HepG2 (cell line): ENCODE measurements around the gene IFT122. TPM values are rescaled to one million over a fixed set of nuclear protein-coding genes. Genes with fewer than 3 reads are reported as not detected.
A peak's percentile ranks its signal among the peaks of the same experiment; 100 is the strongest.

Experiments
- ADNP ChIP-seq: sonication (generic); formaldehyde crosslinking; IDR thresholded peaks from 2 replicates; pipeline ENCODE4 v1.4.0; 2020; ENCODE audit warnings: missing genetic modification reagents
- NCOA1 ChIP-seq: sonication (generic); formaldehyde crosslinking; IDR thresholded peaks from 2 replicates; pipeline ENCODE4 v1.9.0; 2021; ENCODE audit warnings: missing genetic modification reagents
- NCOA2 ChIP-seq: sonication (generic); formaldehyde crosslinking; IDR thresholded peaks from 2 replicates; pipeline ENCODE4 v1.8.0; 2022; ENCODE audit warnings: inconsistent platforms
- NFATC3 ChIP-seq: sonication (generic); formaldehyde crosslinking; IDR thresholded peaks from 2 replicates; pipeline ENCODE4 v1.5.1; 2020; ENCODE audit warnings: mild to moderate bottlenecking, missing genetic modification reagents
- RAD51 ChIP-seq: fragments of 450-650 bp; IDR thresholded peaks from 2 replicates; pipeline ENCODE4 v1.6.1; 2016; ENCODE audit warnings: borderline replicate concordance
- TCF7L2 ChIP-seq: IDR thresholded peaks from 2 replicates; pipeline ENCODE4 v1.6.1; 2011; ENCODE audit warnings: mild to moderate bottlenecking, low read depth, low read length, moderate library complexity
- YEATS4 ChIP-seq: sonication (generic); formaldehyde crosslinking; IDR thresholded peaks from 2 replicates; pipeline ENCODE4 v1.4.0; 2020; ENCODE audit warnings: missing genetic modification reagents, borderline replicate concordance
- ZBTB40 ChIP-seq, 2 experiments: fragments of 450-650 bp in 1 of 2; sonication (generic) in 1 of 2; formaldehyde crosslinking in 1 of 2; IDR thresholded peaks; 2 replicates each; pipeline versions ENCODE4 v1.6.1 to v1.8.0; 2016 to 2022; ENCODE audit warnings: antibody characterized with exemption in 1 of 2, mild to moderate bottlenecking in 1 of 2, missing genetic modification reagents in 1 of 2
- ZNF329 ChIP-seq: sonication (generic); formaldehyde crosslinking; IDR thresholded peaks from 2 replicates; pipeline ENCODE4 v1.9.0; 2021; ENCODE audit warnings: low read depth, mild to moderate bottlenecking, missing genetic modification reagents
- ZNF556 ChIP-seq: sonication (generic); formaldehyde crosslinking; IDR thresholded peaks from 2 replicates; pipeline ENCODE4 v1.4.0; 2020; ENCODE audit warnings: mild to moderate bottlenecking, missing genetic modification reagents, borderline replicate concordance
- ZNF788 ChIP-seq: sonication (generic); formaldehyde crosslinking; IDR thresholded peaks from 2 replicates; pipeline ENCODE4 v1.5.0; 2020; ENCODE audit warnings: mild to moderate bottlenecking, missing genetic modification reagents, borderline replicate concordance
- ZXDC ChIP-seq: sonication (generic); formaldehyde crosslinking; IDR thresholded peaks from 2 replicates; pipeline ENCODE4 v1.5.0; 2020; ENCODE audit warnings: mild to moderate bottlenecking, missing genetic modification reagents
- polyA plus RNA-seq, 8 experiments: library from polyadenylated mRNA; depleted of rRNA in 3 of 8; stranded (reverse) in 7 of 8; unstranded in 1 of 8; fragments of >200 nt; fragmentation: Illumina TruSeq in 4 of 8; extraction: Trizol in 4 of 8; gene quantifications; 2 replicates each; pipeline versions ENCODE4 v1.2.1 to v1.2.3, GENCODE V29; 2011 to 2016; ENCODE audit warnings: low read depth in 4 of 8, missing spikeins in 1 of 8, mixed read lengths in 1 of 8; ENCODE audit not compliant: insufficient read depth in 1 of 8
- total RNA-seq, 5 experiments: library from RNA; depleted of rRNA; stranded (reverse); fragments of >200 nt; fragmentation: Illumina TruSeq; extraction: Trizol; gene quantifications; 2 replicates each; pipeline ENCODE4 v1.2.3, GENCODE V29; 2016; ENCODE audit warnings: low read depth in 1 of 5
- TF ChIP-seq, protein P1 (sequence below): IDR thresholded peaks from 2 replicates; pipeline ENCODE4 v1.6.1; 2016
- TF ChIP-seq, protein P2 (sequence below): sonication (generic); formaldehyde crosslinking; conservative IDR thresholded peaks from 2 replicates; pipeline ENCODE4 v1.4.0; 2020; ENCODE audit warnings: missing genetic modification reagents

IFT122 gene
- total and polyA plus RNA-seq, 2 of the 13 experiments (the other 11 are each of a cell fraction or from before 2014, with no cell fraction given): 10.1 to 10.3 TPM

- TF ChIP-seq ZBTB40 (IDR thresholded peaks at IDR 0.05) (no peak), ZBTB40 (CRISPR knock-in tag; IDR thresholded peaks at IDR 0.05) (no peak), ZNF556 (CRISPR knock-in tag) (no peak; the same call in 1 of the 2 replicates), NCOA1 (CRISPR knock-in tag) (no peak), RAD51 (no peak), ZXDC (CRISPR knock-in tag) (no peak), TCF7L2 (no peak), YEATS4 (CRISPR knock-in tag) (0 out of 2 replicates have a peak, but pooled peaks have one; percentile 17), NCOA2 (no peak), ADNP (peak; percentile 64; the same call in 1 of the 2 replicates), ZNF788 (CRISPR knock-in tag) (no peak), ZNF329 (CRISPR knock-in tag) (0 out of 2 replicates have a peak, but pooled peaks have one; percentile 16), NFATC3 (CRISPR knock-in tag) (no peak)
- TF ChIP-seq, protein P1, sequence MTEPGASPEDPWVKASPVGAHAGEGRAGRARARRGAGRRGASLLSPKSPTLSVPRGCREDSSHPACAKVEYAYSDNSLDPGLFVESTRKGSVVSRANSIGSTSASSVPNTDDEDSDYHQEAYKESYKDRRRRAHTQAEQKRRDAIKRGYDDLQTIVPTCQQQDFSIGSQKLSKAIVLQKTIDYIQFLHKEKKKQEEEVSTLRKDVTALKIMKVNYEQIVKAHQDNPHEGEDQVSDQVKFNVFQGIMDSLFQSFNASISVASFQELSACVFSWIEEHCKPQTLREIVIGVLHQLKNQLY: no peak
- TF ChIP-seq, protein P2, sequence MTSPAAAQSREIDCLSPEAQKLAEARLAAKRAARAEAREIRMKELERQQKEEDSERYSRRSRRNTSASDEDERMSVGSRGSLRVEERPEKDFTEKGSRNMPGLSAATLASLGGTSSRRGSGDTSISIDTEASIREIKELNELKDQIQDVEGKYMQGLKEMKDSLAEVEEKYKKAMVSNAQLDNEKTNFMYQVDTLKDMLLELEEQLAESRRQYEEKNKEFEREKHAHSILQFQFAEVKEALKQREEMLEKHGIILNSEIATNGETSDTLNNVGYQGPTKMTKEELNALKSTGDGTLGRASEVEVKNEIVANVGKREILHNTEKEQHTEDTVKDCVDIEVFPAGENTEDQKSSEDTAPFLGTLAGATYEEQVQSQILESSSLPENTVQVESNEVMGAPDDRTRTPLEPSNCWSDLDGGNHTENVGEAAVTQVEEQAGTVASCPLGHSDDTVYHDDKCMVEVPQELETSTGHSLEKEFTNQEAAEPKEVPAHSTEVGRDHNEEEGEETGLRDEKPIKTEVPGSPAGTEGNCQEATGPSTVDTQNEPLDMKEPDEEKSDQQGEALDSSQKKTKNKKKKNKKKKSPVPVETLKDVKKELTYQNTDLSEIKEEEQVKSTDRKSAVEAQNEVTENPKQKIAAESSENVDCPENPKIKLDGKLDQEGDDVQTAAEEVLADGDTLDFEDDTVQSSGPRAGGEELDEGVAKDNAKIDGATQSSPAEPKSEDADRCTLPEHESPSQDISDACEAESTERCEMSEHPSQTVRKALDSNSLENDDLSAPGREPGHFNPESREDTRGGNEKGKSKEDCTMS (CRISPR knock-in tag): no peak
These were observed 703 bp upstream of the IFT122 start (continued) for GRCh38 chr3:129439226-129439816.
